Neural cell (in vitro differentiated cells): ENCODE results near the gene FBXO3. TPM values are rescaled to one million over a fixed set of nuclear protein-coding genes. Genes with fewer than 3 reads are reported as not detected.

Experiments
- H2AFZ ChIP-seq: fragments of 200-600, 300-800 bp; sonication (generic), shearing (Covaris generic); 2 replicates; pipeline ENCODE4 v1.6.0; 2014; ENCODE audit warnings: low read depth, mild to moderate bottlenecking, antibody characterized with exemption, low read length, moderate library complexity
- H3F3A ChIP-seq: fragments of 200-600 bp; shearing (Covaris generic); 2 replicates; pipeline ENCODE4 v1.6.1; 2016; ENCODE audit warnings: mild to moderate bottlenecking, moderate library complexity, mixed read lengths, antibody characterized with exemption, low read length; ENCODE audit not compliant: insufficient read depth, poor library complexity, severe bottlenecking
- H3K27ac ChIP-seq: fragments of 200-600, 300-800 bp; sonication (generic), shearing (Covaris generic); 2 replicates; pipeline ENCODE4 v1.5.1; 2014; ENCODE audit warnings: mild to moderate bottlenecking, low read length, moderate library complexity
- H3K27me3 ChIP-seq: fragments of 300-800, 200-600 bp; sonication (generic), shearing (Covaris generic); 2 replicates; pipeline ENCODE4 v1.6.0; 2014; ENCODE audit warnings: mild to moderate bottlenecking, low read depth, low read length, moderate library complexity; ENCODE audit not compliant: insufficient read depth
- H3K36me3 ChIP-seq: fragments of 300-800, 200-600 bp; sonication (generic), shearing (Covaris generic); 2 replicates; pipeline ENCODE4 v1.5.1; 2014; ENCODE audit warnings: mild to moderate bottlenecking, antibody characterized with exemption, low read length, moderate library complexity; ENCODE audit not compliant: insufficient read depth
- H3K4me2 ChIP-seq: fragments of 300-800, 200-600 bp; sonication (generic), shearing (Covaris generic); 2 replicates; pipeline ENCODE4 v1.6.0; 2014; ENCODE audit warnings: mild to moderate bottlenecking, low read length
- H3K4me3 ChIP-seq: fragments of 300-800, 200-600 bp; sonication (generic), shearing (Covaris generic); 2 replicates; pipeline ENCODE4 v1.5.1; 2014; ENCODE audit warnings: mild to moderate bottlenecking, low read length, moderate library complexity
- H3K79me2 ChIP-seq: fragments of 200-600 bp; shearing (Covaris generic); replicated peaks from 2 replicates; pipeline ENCODE4 v1.6.0; 2014; ENCODE audit warnings: mild to moderate bottlenecking, low read length, moderate library complexity; ENCODE audit not compliant: insufficient read depth
- H3K9ac ChIP-seq: fragments of 300-800, 200-600 bp; sonication (generic), shearing (Covaris generic); 2 replicates; pipeline ENCODE4 v1.6.1; 2016; ENCODE audit warnings: mild to moderate bottlenecking, low read length, mixed read lengths
- H3K9me2 ChIP-seq: fragments of 200-600 bp; shearing (Covaris generic); 2 replicates; pipeline ENCODE4 v1.6.1; 2016; ENCODE audit warnings: mild to moderate bottlenecking, low read length, mixed read lengths; ENCODE audit not compliant: insufficient read depth
- H3K9me3 ChIP-seq: fragments of 200-600, 300-800 bp; sonication (generic), shearing (Covaris generic); 2 replicates; pipeline ENCODE4 v1.6.1; 2016; ENCODE audit warnings: mild to moderate bottlenecking, mixed run types, low read length, moderate library complexity, mixed read lengths
- H4K20me1 ChIP-seq: fragments of 200-600 bp; shearing (Covaris generic); 2 replicates; pipeline ENCODE4 v1.6.1; 2016; ENCODE audit warnings: mild to moderate bottlenecking, mixed run types; ENCODE audit not compliant: insufficient read depth
- CTCF ChIP-seq: fragments of 450-650 bp; IDR thresholded peaks from 2 replicates; pipeline ENCODE4 v1.5.1; 2014; ENCODE audit warnings: antibody characterized with exemption, mild to moderate bottlenecking, moderate library complexity; ENCODE audit not compliant: poor library complexity, severe bottlenecking
- EP300 ChIP-seq: fragments of 450-650 bp; conservative IDR thresholded peaks from 2 replicates; pipeline ENCODE4 v1.6.1; 2014; ENCODE audit warnings: antibody characterized with exemption, mild to moderate bottlenecking, moderate library complexity; ENCODE audit not compliant: poor library complexity, severe bottlenecking
- EZH2 ChIP-seq: fragments of 200-600, 300-800 bp; shearing (Covaris generic), sonication (generic); IDR thresholded peaks from 2 replicates; pipeline ENCODE4 v1.6.1; 2014; ENCODE audit warnings: antibody characterized with exemption, low read length, borderline replicate concordance, mild to moderate bottlenecking; ENCODE audit not compliant: insufficient read depth, poor library complexity, severe bottlenecking
- MXI1 ChIP-seq: fragments of 450-650 bp; conservative IDR thresholded peaks from 2 replicates; pipeline ENCODE4 v1.6.1; 2014; ENCODE audit warnings: antibody characterized with exemption, mild to moderate bottlenecking; ENCODE audit not compliant: poor library complexity, severe bottlenecking
- POLR2AphosphoS5 ChIP-seq: IDR thresholded peaks from 2 replicates; pipeline ENCODE4 v1.6.1; 2012
- RAD21 ChIP-seq: fragments of 450-650 bp; conservative IDR thresholded peaks from 2 replicates; pipeline ENCODE4 v1.6.1; 2014; ENCODE audit warnings: antibody characterized with exemption, mild to moderate bottlenecking, moderate library complexity
- REST ChIP-seq: IDR thresholded peaks from 2 replicates; pipeline ENCODE4 v1.6.1; 2012; ENCODE audit warnings: borderline replicate concordance
- SMC3 ChIP-seq: fragments of 450-650 bp; conservative IDR thresholded peaks from 2 replicates; pipeline ENCODE4 v1.6.1; 2014; ENCODE audit warnings: antibody characterized with exemption, mild to moderate bottlenecking, moderate library complexity; ENCODE audit not compliant: poor library complexity
- TAF1 ChIP-seq: IDR thresholded peaks from 2 replicates; pipeline ENCODE4 v1.6.1; 2012; ENCODE audit warnings: low read depth
- polyA plus RNA-seq: library from polyadenylated mRNA; depleted of rRNA; stranded (reverse); fragments of >200 nt; gene quantifications from 2 replicates; pipeline ENCODE4 v1.2.3, GENCODE V29; 2014

FBXO3 gene
- polyA plus RNA-seq, 1 donor from 2014 or later = 115 TPM

DNA sequence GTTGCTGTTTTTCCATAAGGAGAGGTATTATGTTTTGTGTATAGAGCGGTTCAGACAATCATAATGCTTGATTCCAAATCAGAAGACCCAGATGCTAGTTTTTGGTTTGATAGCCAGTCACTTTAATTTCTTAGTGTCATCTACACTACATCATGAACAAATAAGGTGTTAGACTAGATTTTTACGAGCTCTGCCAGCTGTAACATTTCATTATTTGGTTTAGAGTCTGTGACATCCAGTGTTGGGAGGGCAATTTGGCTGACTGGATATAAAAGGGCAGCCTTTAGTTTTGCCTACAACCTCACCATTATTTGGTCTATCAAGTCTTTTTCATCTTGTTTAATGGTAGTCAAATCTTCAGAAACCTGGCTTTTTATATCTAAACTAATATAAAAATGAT, 30.2 kb upstream of the FBXO3 start:
- no peak overlapping the region for H2AFZ ChIP-seq
- H3K9me3 ChIP-seq = no peaks in the 10 kb centered on the region
- no peak overlapping the region for H3K9ac ChIP-seq
- no peaks in the 10 kb centered on the region for H3K79me2 ChIP-seq
- no peaks in the 10 kb centered on the region for H3F3A ChIP-seq
- H3K4me2 ChIP-seq = no peak overlapping the region
- no peaks in the 10 kb centered on the region for H4K20me1 ChIP-seq
- no peak for TF ChIP-seq POLR2AphosphoS5
- no peak for TF ChIP-seq MXI1
- no peak for TF ChIP-seq EZH2
- TF ChIP-seq RAD21 = no peak
- no peak for TF ChIP-seq REST
- no peak for TF ChIP-seq TAF1
- no peak for TF ChIP-seq CTCF
- no peak for TF ChIP-seq SMC3
- no peak for TF ChIP-seq EP300
- H3K4me3 ChIP-seq = no peak overlapping the region
- no peak overlapping the region for H3K27ac ChIP-seq
- no peaks in the 10 kb centered on the region for H3K36me3 ChIP-seq
- no peaks in the 10 kb centered on the region for H3K9me2 ChIP-seq
- H3K27me3 ChIP-seq = peaks cover 12% of the 10 kb centered on the region

- no peaks in the 10 kb centered on the region for H3F3A ChIP-seq
- peak overlapping the region; percentile 65 for H3K4me3 ChIP-seq
- no peaks in the 10 kb centered on the region for H4K20me1 ChIP-seq
- H3K79me2 ChIP-seq = no peaks in the 10 kb centered on the region
- TF ChIP-seq EZH2 = no peak
- TF ChIP-seq SMC3 = peak; percentile 39
- peak; percentile 30 for TF ChIP-seq POLR2AphosphoS5
- TF ChIP-seq CTCF = no peak
- TF ChIP-seq EP300 = peak; percentile 44
- TF ChIP-seq MXI1 = peak; percentile 33
- no peak for TF ChIP-seq TAF1
- TF ChIP-seq RAD21 = peak; percentile 32
- no peak for TF ChIP-seq REST
- H3K4me2 ChIP-seq = peak overlapping the region; percentile 81
- peaks cover 18% of the 10 kb centered on the region for H3K27me3 ChIP-seq
- H3K27ac ChIP-seq = no peak overlapping the region
- H3K9me3 ChIP-seq = no peaks in the 10 kb centered on the region
- H3K9me2 ChIP-seq = no peaks in the 10 kb centered on the region
- H3K36me3 ChIP-seq = no peaks in the 10 kb centered on the region
- H2AFZ ChIP-seq = peak overlapping the region; percentile 21
- peak overlapping the region; percentile 45 for H3K9ac ChIP-seq
Observed at GRCh38 chr11:33802194-33802950, 28.1 kb upstream of the FBXO3 start.
